ENCODE data around the gene TEX54. TPM values are rescaled to one million over a fixed set of nuclear protein-coding genes. Genes with fewer than 3 reads are reported as not detected.
A peak's percentile ranks its signal among the peaks of the same experiment; 100 is the strongest.

TEX54 gene
- total and polyA plus RNA-seq, 2 of the 13 experiments (the other 11 are each of a cell fraction or from before 2014, with no cell fraction given), result not detected

DNA sequence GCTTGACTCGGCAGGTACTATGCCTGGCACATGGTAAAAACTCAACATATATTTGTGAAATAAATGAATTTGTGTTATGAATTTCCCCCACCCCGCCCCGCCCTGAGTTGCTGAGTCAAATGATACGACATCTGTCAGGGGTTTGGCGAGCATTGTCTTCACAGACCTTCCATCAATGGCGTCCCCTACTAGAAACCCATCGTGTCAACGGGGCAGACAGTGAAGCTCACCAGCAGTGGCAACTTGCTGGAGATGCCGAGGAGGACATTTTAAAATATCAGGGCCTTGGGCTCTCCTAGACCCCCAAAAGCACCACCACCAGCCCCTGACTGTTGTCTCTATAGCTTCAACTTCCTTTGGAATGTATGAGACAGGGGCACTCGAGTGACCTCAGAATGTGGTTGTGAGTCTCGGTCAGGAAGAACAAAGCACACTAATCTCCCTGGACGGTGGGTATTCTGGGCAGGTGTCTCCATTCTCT lies 26.6 kb downstream of the TEX54 start (continued):
- TF ChIP-seq, protein P1, sequence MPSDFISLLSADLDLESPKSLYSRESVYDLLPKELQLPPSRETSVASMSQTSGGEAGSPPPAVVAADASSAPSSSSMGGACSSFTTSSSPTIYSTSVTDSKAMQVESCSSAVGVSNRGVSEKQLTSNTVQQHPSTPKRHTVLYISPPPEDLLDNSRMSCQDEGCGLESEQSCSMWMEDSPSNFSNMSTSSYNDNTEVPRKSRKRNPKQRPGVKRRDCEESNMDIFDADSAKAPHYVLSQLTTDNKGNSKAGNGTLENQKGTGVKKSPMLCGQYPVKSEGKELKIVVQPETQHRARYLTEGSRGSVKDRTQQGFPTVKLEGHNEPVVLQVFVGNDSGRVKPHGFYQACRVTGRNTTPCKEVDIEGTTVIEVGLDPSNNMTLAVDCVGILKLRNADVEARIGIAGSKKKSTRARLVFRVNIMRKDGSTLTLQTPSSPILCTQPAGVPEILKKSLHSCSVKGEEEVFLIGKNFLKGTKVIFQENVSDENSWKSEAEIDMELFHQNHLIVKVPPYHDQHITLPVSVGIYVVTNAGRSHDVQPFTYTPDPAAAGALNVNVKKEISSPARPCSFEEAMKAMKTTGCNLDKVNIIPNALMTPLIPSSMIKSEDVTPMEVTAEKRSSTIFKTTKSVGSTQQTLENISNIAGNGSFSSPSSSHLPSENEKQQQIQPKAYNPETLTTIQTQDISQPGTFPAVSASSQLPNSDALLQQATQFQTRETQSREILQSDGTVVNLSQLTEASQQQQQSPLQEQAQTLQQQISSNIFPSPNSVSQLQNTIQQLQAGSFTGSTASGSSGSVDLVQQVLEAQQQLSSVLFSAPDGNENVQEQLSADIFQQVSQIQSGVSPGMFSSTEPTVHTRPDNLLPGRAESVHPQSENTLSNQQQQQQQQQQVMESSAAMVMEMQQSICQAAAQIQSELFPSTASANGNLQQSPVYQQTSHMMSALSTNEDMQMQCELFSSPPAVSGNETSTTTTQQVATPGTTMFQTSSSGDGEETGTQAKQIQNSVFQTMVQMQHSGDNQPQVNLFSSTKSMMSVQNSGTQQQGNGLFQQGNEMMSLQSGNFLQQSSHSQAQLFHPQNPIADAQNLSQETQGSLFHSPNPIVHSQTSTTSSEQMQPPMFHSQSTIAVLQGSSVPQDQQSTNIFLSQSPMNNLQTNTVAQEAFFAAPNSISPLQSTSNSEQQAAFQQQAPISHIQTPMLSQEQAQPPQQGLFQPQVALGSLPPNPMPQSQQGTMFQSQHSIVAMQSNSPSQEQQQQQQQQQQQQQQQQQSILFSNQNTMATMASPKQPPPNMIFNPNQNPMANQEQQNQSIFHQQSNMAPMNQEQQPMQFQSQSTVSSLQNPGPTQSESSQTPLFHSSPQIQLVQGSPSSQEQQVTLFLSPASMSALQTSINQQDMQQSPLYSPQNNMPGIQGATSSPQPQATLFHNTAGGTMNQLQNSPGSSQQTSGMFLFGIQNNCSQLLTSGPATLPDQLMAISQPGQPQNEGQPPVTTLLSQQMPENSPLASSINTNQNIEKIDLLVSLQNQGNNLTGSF (CRISPR knock-in tag; IDR thresholded peaks at IDR 0.05), result no peak
- no peak for TF ChIP-seq ZSCAN31 (CRISPR knock-in tag; IDR thresholded peaks at IDR 0.05; ENCODE audit: low read depth)

DNA sequence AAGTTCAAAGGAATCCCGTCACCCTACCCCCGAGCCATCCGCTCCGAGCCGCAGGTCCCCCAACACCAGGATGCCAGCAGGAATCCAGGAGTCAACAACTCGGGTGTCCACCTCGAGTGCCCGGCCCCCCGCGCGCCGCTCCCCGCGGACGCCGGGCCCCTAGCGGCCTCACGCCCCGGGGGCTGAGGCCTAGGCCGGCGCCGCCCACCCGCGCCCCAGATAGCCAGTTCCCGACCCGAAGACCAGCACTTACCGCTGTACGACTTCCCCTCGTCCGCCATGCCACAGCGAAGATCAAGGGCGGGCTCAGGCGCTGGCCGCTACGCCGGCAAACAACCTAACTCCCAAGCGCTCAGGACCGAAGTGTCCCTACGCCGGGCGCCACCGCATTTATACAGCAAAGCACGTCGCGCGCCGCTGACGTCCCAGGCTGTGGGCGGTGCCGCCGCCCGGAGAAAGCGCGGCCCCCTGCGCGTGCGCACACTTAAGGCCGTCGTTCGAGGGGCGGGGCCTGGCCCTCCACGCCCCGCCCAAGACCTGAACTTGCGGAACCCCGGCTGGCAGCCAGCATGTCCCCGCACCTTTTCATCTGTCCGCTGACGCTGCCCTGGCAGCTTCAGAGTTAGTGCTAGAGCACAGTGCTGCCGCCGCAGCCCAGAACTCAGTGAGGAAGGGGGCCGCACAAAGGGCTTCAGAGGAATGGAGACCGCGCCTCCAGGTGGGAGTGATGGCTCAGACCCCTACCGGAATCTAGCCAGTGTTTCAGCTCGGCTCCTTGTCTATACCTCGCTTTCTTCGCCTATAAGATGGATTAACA lies 27.4 kb downstream of the TEX54 start, which contains the start of gene NXF1:
NXF1 (minus strand) TSS at position 365 of the 817 bp plus-strand sequence; CDS start at position 281, 84 bp downstream.
- peak; percentile 85 for DNase-seq (ENCODE audit: low spot score)
- H3K9ac ChIP-seq (ENCODE audit: insufficient read depth, low read depth, low read length), result peak within 1 kb of the TSS; percentile 84
- ChIA-PET POLR2A (interaction anchor here (0.7 to 5.7 kb wide), 22 partner anchors 8 to 99 kb away, joined by 3 to 53 read pairs (median 6); partner anchors contain the start of genes POLR2G, SLC3A2, STX5 and TAF6L), CTCF (ENCODE audit: low intra/inter-chr PET ratio, low total read pairs) (no interaction called here)
- peak within 1 kb of the TSS; percentile 58 for H3K27ac ChIP-seq (ENCODE audit: extremely low read length, insufficient read depth, low read length)
- H2AFZ ChIP-seq (ENCODE audit: low read length), result no peak within 1 kb of the TSS
- no TSS peak for BruUV-seq (replicated peaks)
- peak; percentile 85 for ATAC-seq
- H3K9me3 ChIP-seq (ENCODE audit: low read length), result no peaks in the 10 kb centered on the region
- WGBS (ENCODE audit: low lambda C conversion rate), result 15% methylated on average over 22 of the region's 77 CpGs
- no peaks in the 10 kb centered on the region; a peak in 1 of 5 replicates for H3K27me3 ChIP-seq (ENCODE audit: control insufficient read depth in 1 of 2, insufficient read depth in 2 of 2, low read length in 2 of 2)
- peaks cover 18% of the 10 kb centered on the region for H3K79me2 ChIP-seq (ENCODE audit: insufficient read depth, low read length)
- H4K20me1 ChIP-seq (ENCODE audit: insufficient read depth, low read length), result no peaks in the 10 kb centered on the region; the same call in 1 of the 2 replicates
- peak within 1 kb of the TSS; percentile 90 for H3K4me2 ChIP-seq (ENCODE audit: low read depth, low read length)
- H3K4me3 ChIP-seq (replicated peaks in 1 of 3; ENCODE audit: insufficient read depth in 1 of 3, low read depth in 2 of 3, low read length in 3 of 3), result peak within 1 kb of the TSS; percentile 86 to 97 (median 92)
- peak; percentile 54 for FAIRE-seq
- H3K4me1 ChIP-seq (ENCODE audit: insufficient read depth, low read length), result peaks cover 23% of the 10 kb centered on the region
- H3K36me3 ChIP-seq (replicated peaks in 1 of 2; ENCODE audit: control insufficient read depth in 1 of 2, insufficient read depth in 2 of 2, low read length in 2 of 2), result peaks cover 9 to 26% of the 10 kb centered on the region in 2 experiments; a peak in 4 of 5 replicates
- in situ Hi-C loops (cut with HindIII; ENCODE audit: extremely low pct_ligation_motif_present, low pct_unique_long_range_greater_than_20kb) (no loop called here), intact Hi-C loops (cut with micrococcal nuclease; ENCODE audit: unreplicated experiment) (loop anchor here (1.0 to 2.0 kb wide), 2 partner anchors 18 to 26 kb away; partner anchors contain the start of gene TMEM179B)
- TF ChIP-seq ATAD3A (CRISPR knock-in tag; IDR thresholded peaks at IDR 0.05) (no peak), ASH2L (IDR thresholded peaks at IDR 0.05; ENCODE audit: insufficient read length, low read depth, low read length) (peak; percentile 83), LCORL (IDR thresholded peaks at IDR 0.05) (no peak), LCORL (CRISPR knock-in tag; IDR thresholded peaks at IDR 0.05) (no peak), TARDBP (CRISPR knock-in tag; IDR thresholded peaks at IDR 0.05) (peak; percentile 52; the same call in 1 of the 2 replicates), ONECUT2 (CRISPR knock-in tag; IDR thresholded peaks at IDR 0.05) (no peak; the same call in 1 of the 2 replicates), KDM5B (CRISPR knock-in tag; IDR thresholded peaks at IDR 0.05; ENCODE audit: borderline replicate concordance) (peak; percentile 90), RARG (CRISPR knock-in tag; IDR thresholded peaks at IDR 0.05; ENCODE audit: low read depth) (no peak), SYNCRIP (IDR thresholded peaks at IDR 0.05; ENCODE audit: insufficient read depth, low read depth, low read length) (no peak), CENPX (CRISPR knock-in tag; IDR thresholded peaks at IDR 0.05) (no peak), SRSF4 (IDR thresholded peaks at IDR 0.05; ENCODE audit: low read depth, low read length, poor library complexity, severe bottlenecking) (no peak), KLF6 (CRISPR knock-in tag; IDR thresholded peaks at IDR 0.05) (peak; percentile 97), ZEB1 (IDR thresholded peaks at IDR 0.05; ENCODE audit: insufficient replicate concordance, low read depth) (no peak), RBM22 (optimal IDR thresholded peaks at IDR 0.05; ENCODE audit: low read length) (peak; percentile 64)
- TF ChIP-seq, protein P2, sequence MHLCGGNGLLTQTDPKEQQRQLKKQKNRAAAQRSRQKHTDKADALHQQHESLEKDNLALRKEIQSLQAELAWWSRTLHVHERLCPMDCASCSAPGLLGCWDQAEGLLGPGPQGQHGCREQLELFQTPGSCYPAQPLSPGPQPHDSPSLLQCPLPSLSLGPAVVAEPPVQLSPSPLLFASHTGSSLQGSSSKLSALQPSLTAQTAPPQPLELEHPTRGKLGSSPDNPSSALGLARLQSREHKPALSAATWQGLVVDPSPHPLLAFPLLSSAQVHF (CRISPR knock-in tag; IDR thresholded peaks at IDR 0.05), result no peak
